Measurements from ENCODE around the gene PRKAR1B.

- TF ChIP-seq CTCF (conservative IDR thresholded peaks at IDR 0.05) (no peak), ZFX (IDR thresholded peaks at IDR 0.05) (no peak)
Measured at GRCh38 chr7:767580-767940, 40.5 kb upstream of the PRKAR1B start.

Measured in C4-2B (cell line).